SK-N-MC (cell line): ENCODE measurements around the gene NCKAP5.

ENCODE experiments used
- EZH2 ChIP-seq: fragments of 200-600 bp; sonication (generic); IDR thresholded peaks from one replicate; pipeline ENCODE4 v1.6.1; 2017; ENCODE audit warnings: antibody characterized with exemption
- POLR2AphosphoS5 ChIP-seq: IDR thresholded peaks from 2 replicates; pipeline ENCODE4 v1.6.1; 2012; ENCODE audit warnings: mild to moderate bottlenecking, low read depth, low read length, borderline replicate concordance

DNA sequence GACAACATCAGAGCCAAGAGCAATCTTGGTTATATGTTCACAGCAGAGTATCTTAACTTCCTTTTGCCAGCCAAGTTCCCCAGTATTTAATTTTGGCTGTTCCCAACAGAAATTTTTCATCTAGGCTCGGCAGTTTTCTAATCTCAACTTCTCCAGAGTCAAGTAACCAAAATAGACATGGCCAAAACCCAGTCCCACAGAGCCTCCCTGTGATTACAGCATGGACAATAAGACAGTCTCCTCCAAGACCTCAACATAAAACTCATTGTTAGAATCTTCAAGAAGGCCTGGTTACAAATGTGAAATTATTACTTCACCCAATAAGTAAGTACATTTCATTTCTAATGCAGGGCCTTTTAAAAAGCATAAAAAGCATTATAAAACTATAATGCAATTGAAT, 445.7 kb downstream of the NCKAP5 start:
- TF ChIP-seq EZH2, result no peak
- TF ChIP-seq POLR2AphosphoS5, result no peak
